GM18526 (cell line): ENCODE measurements around the gene PLA2G12A.

Experiments
- POLR2A ChIP-seq: IDR thresholded peaks from 3 replicates; pipeline ENCODE4 v1.6.1; 2011; ENCODE audit not compliant: insufficient read length; ENCODE audit errors: extremely low read depth

The PLA2G12A gene

GRCh38 chr4:109703664-109704361, 26.1 kb downstream of the PLA2G12A start:
- TF ChIP-seq POLR2A: no peak

DNA sequence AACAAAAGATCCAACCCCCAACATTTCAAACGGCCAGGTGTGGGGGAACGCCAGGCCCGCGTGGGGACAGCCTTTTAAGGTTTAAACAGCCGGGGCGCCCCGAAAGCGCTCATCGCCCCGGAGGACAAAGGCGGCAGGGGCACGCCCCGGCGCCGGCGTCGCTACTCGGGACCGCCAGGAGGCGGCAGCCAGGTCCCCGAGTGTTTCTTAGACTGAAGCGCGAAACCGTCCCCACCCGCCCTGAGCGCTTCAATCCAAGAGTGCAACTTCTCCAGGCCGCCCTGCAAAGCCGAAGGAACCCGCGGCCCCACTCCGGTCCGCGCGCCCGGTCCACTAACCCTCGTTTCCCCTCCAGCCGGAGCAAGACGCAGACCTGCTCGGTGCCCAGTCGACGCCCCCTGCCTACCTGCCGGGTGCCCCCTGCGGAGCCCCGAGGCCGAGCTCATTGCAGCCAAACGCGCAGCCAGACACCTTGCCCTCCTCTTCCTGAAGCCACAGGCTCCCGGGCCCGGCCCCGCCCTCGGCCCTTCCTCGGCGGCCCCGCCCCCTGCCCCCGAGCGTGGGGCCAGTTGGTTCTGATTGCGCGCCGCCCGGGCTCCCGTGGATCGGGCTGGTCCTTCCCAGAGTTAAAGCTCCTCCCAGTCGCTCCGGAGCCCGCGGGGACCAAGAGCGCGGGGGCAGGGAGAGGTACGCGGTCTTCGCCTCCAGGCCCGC, 26.8 kb downstream of the PLA2G12A start, which contains the start of gene CASP6:
Gene CASP6, minus strand, starts transcription at position 496 of the 714 bp plus-strand sequence. Its CDS starts 50 bp downstream, at position 446.
- peak; percentile 64 for TF ChIP-seq POLR2A

GRCh38 chr4:109701566-109702410, 28.1 kb downstream of the PLA2G12A start:
- TF ChIP-seq POLR2A: no peak

- no peak for TF ChIP-seq POLR2A
These were observed 30.2 kb downstream of the PLA2G12A start for GRCh38 chr4:109699553-109700225.

- TF ChIP-seq POLR2A: no peak
These were observed 31.2 kb downstream of the PLA2G12A start for GRCh38 chr4:109698656-109699055.

- TF ChIP-seq POLR2A: no peak
These were observed 38.4 kb downstream of the PLA2G12A start for GRCh38 chr4:109691411-109691920.

GRCh38 chr4:109690690-109691410, 39.0 kb downstream of the PLA2G12A start:
- no peak for TF ChIP-seq POLR2A

DNA sequence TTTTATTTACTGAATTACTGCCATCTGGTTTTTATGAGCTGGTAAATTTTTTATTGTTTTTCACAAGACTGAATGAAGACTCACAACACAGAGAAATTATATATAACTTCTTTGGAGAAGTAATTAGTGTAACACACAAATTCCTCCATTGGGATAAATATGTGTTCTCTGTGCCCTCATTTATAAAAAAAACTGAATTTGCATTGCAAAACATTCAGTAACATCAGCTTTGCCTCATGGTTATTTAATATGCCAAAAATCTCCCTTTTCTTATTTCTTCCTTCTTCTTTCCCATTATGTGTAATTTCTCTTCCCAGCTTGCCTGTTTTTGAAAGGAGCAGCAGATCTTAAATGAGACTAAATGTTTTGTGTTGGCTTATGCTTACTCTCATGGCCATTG, 45.1 kb downstream of the PLA2G12A start:
- TF ChIP-seq POLR2A: no peak

DNA sequence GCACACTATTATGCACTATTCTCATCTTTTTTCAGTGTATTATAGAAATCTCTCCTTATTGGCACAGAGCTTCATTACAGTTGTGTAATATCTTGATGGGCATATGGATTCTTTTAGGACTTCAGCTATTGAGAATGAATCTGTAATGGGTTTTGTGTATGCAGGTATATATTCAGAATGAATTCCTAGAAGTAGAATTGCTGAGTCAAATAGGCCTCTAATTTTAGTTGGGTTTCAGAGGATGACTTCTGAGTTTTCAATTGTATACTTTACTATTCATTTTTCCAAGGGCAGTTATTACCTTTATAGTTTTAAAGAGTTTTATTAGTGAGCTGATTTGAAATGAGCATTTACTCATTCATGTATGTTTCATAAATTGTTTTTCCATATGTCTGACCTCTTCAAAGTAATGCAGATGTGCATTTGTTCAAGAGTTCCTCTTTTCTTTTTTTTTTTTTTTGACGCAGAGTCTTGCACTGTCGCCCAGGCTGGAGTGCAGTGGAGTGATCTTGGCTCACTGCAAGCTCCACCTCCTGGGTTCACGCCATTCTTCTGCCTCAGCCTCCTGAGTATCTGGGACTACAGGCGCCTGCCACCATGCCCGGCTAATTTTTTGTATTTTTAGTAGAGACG, 46.1 kb downstream of the PLA2G12A start:
- no peak for TF ChIP-seq POLR2A

DNA sequence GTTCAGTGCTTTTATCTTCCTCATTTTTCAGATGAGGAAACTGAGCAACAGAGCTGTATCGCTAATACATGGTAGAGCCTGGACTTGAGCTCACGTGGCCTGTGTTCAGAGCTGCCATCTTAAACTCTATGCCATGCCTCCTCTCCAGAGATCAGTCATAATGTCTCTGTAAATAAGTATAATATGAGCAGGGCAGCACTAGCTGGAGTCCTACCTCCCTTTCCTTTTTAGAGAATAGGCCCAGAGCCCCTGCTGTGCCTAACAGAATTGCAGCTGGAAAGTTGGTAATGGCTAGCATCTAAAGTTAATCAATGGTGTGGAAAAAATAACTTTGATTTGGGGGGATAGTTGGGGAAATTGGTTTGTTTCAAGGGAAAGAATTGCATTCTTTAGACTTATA, 47.0 kb downstream of the PLA2G12A start:
- TF ChIP-seq POLR2A: no peak

- no peak for TF ChIP-seq POLR2A
These were observed 53.0 kb downstream of the PLA2G12A start for GRCh38 chr4:109676886-109677285.

DNA sequence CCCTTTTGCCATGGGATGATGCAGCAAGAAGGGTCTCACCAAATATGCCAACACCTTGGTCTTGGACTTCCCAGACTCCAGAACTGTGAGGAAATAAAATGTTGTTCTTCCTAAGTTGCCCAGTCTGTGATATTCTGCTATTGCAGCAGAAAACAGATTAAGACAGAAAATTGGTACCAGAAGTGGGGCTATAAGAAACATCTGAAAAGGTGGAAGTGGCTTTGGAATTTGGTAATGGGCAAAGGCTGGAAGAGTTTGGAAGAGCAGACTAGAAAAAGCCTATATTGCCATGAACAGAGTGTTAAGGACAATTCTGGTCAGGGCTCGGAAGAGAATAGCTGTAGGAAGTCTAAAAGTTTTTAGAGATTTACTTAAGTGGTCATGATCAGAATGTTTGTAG, 54.0 kb downstream of the PLA2G12A start:
- no peak for TF ChIP-seq POLR2A

DNA sequence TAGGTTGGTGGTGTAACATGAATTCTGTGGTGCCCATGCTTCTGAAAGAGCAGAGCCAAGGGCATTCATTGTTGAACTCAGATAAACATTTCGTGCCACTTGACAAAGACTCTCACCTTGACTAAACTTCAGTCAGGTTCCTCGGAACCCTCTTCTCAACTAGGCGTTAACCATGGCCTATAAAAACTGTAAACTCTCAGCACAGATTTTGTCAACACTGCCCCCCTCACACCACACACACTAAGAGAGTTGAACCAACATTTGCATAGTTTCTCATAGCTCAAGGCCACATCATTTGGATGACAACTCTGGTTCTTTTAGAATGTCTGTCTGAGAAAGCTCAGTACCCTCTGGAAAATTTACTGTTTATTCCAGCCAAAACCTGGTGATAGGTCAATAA, 54.7 kb downstream of the PLA2G12A start:
- no peak for TF ChIP-seq POLR2A

DNA sequence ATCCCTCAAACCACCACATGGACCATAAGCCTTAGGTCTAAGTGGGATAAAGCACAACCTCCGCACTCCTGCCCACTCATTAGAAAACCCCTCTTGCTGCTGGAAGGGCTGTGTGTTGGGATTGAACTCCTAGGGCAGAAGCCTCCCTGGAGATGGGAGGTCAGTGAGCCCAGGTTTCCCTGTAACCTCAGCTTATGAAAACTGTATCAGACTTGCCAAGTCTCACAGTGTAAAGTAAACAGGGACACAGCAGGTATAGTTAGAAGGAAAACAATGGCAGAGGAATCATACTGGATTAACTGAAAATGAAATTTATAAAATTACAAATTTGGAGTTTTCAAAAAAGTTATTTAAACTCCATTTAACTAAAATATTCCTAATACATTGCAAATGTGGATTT, 56.6 kb downstream of the PLA2G12A start:
- no peak for TF ChIP-seq POLR2A
